NCI-H2171 (cell line): Measurements from ENCODE around the gene MAPKAPK2.

Experiments
- DNase-seq: peaks from one replicate; lab custom pipeline; 2025; lab: John Stamatoyannopoulos, UW

MAPKAPK2 gene

DNA sequence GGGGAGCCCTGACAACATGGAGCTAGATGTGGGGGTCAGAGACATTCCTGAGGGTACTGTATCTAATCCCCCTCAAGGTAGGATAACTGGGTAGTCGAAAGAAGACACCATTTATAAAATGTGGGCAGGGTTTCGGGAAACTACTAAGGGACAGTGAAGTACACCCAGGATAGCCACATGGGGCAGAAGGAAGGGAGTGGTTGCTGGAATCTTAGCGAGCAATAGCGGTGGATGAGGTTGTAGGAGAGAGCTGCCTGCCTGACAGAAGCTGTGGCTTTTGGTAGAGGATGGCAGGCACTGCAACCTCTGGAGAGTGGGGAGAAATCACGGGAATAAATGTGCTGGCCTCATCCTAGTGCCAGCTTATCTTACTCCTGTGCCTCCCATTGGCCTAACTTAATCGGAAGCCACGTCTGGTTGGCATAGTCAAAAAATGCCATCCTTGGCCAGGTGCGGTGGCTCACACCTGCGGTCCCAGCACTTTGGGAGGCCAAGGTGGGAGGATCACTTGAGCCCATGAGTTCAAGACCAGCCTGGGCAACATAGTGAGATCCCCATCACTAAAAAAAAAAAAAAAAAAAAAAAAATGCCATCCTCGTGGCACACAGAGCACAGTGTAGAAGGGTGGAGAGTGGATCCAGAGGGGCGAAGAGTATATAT is 23.4 kb upstream of the MAPKAPK2 start:
- DNase-seq, result no peak

DNA sequence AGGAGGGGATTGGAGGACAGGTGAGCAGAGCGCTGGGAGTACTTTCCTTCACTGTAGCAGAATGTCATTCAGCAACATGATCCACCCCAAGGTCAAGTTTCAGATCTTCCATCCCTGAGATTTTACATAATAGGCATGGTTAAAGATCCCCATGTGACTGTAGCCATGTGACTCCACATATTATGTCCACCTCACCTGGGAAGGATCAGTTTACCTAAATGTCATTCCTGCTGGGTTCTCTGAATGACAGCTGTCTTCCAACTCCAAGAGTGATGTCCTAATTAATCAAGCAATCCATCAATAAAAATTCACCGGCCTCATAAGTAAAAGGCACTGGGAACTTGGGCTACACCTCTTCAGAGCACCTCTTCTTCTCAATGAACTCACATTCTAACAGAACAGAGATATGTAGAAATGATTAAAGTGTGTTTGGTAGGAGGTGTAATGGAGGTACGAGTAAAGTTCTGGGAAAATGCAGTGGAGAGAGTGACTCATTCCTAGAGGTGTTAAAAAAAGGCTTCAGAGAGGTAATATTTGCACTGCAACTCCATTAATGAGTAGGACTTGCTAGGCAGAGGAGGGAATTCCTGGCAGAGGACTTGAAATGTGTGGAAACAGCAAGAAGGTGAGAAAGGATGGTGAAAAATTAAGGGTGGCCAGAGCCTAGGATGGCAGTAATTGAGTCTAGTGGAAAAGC is 22.2 kb upstream of the MAPKAPK2 start:
- DNase-seq, result no peak

DNA sequence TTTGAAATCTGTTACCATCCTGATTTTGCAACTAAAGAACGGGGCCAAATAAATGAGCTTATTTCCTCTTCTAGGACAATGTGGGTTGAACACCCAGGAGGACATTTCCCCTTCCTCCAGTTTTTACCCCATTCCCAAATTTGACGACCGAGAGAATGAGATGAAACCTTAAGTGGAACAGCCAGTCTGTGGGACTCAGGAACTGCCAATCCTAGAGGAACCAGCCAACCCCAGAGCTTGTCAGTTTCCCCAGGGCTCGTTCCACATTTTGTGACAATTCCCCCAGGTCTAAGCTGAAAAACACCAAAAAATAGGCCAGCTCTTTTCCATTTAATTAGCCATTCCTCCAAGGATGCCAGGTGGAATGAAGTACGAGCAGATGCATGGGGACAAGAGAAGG is 21.3 kb upstream of the MAPKAPK2 start:
- no peak for DNase-seq

DNA sequence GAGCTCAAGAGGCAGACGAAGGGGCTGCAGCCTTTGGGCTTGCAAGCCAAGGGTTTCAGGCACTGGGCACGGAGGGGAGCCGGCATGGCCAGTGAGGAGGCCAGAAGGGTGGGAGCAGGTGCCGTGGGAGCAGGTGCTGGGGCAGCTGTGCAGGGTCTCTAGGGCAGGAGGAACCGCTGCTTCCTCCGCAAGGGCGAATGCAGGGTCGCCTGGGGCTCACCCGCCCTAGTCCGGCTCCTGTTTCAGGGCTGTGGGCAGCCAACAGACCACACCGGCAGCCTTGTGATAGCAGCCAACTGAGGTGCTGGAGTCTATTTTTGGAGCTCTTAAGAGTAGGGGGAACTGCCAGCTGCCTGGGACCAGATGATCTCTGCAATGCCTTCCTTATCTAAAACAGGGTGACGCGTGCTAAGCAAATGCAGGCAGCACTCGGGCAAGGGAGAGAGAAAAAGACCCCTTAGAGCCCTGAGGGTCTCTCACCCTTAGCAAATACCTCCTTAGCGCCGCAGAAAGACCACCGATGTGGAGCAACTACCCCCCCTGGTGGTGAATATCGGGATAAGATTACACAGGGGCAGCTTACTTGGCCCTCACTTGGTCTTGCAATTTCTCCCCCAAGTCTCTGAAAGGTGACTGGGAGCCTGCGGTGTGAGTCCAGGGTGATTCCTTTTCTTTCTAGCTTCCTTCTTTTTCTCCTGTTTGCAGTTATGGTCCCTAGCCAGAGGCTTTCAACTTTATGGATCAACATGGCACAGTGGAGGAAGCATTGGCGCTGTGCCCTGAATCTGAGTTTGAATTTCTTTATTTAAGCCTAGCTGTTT is 20.7 kb upstream of the MAPKAPK2 start:
- DNase-seq, result peak; percentile 47

DNA sequence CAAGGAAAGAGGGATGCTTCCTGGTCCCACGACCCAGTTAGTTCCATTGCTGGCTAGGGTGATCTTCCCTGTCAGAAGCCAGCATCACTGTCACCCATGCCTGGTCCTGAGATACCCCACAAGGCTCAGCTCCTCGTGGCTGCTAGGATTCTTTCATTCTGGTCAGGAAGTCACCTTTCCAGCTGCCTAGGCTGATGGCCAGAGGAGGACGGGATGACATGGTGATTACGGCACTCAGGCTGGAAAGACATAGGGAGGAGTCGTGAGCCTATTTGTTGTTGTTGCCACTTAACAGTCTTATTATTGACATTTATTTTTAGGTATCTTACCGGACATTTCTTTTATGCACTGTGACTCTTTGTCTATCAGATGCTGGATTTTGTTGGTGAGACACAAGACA is 20.0 kb upstream of the MAPKAPK2 start:
- no peak for DNase-seq

DNA sequence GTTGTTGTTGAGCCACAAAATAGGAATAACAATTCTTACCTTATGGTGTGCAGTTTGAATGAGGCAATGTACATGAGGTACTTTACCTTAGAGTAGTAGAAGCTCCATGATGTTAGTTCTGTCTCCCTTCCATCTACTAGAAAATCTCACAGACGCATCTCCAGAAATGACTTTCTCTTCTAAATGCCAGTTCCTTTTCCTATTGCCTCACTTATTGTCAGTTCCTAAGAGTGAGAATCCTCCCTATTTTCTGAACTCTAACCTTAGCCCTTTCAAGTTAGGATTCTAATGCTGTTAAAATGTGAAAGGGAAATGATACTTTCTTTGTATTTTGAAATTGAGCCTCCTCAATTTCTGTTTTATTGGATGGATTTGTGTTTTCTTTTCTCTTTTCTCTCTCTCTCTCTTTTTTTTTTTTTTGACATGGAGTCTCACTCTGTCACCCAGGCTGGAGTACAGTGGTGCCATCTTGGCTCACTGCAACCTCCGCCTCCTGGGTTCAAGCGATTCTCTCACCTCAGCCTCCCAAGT is 18.6 kb upstream of the MAPKAPK2 start:
- no peak for DNase-seq

DNA sequence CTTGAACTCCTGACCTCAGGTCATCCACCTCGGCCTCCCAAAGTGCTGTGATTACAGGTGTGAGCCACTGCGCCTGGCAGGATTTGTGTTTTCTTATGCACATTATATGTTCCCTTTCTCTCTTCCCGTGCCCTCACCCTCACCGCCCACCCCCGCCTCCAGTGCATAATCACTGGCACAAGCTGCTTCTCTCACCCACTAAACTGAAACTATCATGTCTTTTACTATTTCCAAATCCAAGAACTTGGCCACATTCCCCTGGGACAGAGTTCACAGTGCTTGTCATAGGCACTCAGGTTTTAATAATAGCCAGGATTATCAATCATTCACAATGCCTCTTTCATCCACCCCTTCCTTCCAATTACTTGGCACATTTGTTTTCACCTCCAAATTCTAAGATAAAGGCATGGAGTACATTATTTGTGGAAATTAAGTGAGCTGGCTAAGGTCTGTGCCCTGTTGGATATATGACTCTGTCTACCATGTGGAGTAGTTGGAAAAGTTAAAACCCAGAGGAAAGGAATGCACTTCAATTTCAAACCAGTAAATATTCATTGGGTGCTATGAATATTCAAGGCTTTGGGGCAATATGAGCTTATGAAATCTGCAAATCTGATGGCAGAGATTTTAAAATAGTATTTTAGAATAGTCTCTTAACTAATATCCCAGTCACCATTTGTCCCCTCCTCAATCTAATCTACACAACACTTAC is 17.6 kb upstream of the MAPKAPK2 start:
- DNase-seq, result no peak

DNA sequence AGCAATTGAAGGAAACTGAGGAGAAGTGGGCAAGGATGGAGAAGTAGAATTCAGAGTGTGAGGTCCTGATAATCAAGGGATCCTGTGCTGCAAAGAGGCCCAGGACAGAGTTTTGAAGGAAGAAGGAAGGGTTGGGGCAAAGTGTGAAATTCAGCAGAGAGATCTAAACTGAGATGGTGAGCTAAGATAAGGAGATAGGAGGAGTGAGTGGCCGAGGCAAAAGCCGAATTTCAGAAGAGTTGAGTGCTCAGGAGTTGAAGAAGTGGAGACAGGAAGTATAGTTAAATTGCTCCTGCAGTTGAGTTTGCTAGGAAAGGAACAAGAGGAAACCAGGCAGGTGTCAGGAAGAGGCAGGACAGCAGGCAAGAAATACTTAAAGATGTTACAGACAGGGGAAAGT is 16.4 kb upstream of the MAPKAPK2 start:
- DNase-seq, result no peak

DNA sequence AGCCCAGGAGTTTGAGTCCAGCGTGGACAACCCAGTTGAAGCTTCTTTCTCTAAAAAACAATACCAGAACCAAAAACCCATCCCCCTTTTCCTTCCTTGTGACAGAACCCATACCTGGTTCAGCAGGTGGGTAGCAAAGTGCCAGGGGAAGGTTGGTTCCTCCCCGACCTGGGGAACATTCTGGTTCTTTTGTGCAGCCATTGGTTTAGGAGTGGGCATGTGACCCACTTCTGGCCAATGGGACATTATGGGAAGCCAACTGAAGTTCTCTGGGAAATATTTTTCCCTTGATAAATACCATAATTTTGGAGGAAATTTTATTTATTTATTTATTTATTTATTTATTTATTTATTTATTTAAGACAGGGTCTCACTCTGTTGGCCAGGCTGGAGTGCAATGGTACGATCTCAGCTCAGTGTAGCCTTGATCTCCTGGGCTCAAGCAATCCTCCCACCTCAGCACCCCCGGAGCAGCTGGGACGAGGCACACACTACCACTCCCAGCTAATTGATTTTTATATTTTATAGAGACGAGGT is 15.8 kb upstream of the MAPKAPK2 start:
- DNase-seq, result no peak

DNA sequence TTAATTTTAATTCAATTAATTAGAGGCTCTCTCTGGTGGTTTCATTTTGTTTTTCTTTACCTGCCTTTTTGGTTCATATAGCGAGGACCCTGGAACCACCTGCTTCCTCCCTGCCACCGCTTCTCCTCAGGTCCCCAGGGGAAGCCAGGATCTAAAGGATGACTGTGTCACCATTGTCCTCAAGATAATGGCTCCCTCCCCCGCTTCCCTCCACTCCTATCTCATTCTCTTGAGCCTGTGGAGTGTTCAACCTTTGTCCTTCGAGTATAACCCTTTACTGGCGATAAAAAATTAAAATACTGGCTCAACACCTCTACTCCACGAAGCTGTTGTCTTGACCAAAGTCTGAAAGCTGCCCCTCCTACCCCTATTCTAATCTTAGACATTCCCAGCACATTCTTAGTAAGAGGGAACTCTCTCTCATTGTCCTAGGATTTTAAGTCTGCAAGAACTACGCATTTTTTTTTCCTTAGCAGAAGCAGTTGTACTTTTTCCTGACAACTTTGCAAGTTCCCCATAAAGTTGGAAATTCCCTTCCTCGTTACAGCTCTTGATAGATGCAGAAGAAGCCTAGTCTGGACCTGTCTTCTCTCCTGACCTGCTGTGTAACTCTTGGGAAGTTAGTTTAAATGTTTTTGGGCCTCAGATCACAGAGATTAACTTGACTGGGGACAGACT is 12.6 kb upstream of the MAPKAPK2 start:
- no peak for DNase-seq

DNA sequence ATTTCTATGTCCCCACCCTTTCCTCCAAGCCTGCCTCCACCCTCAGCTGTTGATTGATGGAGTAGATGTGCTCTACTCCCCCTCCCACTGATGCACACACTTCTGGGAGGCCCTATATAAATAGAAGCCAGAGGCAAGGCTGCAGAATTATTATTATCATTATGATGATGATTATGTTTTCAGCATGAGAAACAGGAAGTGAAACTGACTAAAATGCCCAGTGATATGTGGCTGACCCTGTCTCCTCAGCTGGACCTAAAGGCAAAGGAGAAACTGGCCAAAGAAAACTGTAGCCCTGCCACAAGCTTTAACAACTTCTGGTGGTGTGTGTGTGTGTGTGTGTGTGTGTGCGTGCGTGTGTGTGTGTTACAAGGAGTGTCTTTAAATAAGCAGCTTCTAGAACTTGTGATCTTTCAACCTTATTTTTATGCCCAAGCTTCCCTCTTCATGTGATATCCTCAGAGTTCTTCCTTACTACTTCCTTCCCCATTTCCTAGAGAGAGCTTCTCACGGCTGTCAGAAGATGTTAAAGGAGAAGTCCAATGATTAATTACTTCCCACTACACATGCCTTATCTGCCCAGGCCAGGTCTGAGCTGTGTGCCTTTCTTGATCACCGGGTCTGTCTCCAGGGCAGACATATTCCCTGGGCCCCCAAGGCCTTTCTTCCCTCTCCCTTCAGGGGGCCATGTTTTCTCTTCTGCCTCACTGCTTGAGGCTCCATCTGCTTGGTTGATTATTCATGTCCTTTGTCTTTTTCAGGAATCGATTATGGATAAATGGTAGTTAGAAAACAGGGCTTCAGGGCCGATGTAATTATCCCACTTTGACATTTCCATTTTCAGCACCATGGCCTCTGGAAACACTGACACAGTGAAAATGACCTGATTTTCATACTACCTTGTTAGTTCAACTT is 11.6 kb upstream of the MAPKAPK2 start:
- DNase-seq, result no peak

DNA sequence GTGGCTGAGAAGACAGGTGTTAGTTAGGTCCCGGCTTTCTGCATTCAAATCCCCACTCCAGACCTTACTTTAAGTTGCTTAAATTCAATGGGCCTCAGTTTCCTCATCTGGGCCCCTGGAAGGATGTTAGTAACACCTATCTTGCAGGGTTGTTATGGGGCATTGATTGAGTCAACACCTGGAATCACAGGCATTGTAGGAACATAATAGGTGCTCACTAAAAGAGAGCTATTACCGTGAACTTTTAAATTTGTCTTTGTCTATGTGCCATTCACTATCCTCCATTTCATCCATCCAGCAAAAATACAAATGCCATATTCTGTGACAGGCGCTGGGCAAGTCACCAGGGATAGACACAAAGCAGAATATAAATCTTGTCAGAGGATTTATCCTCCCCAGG is 10.5 kb upstream of the MAPKAPK2 start:
- no peak for DNase-seq

DNA sequence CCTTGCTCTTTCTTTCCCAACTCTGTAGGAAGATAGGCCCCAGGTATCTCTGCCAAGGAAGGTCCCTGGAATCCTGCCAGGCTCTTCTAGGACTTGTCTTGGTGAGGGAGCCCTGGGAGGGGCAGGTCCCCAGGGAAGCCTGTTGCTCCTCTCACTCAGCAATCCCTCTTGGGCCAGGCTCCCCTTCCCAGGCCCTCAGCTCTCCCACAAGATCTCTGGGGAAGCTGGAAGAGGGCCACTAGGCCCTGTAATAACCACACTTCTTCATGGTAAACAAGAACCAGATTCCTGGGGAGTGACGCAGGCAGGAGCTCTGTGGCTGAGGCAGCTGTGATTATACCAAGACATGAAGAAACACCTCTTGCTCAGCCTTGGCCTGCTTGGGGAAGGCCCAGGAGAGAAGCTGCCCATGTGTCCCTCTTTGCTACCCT is 9.9 kb upstream of the MAPKAPK2 start:
- peak; percentile 18 for DNase-seq

DNA sequence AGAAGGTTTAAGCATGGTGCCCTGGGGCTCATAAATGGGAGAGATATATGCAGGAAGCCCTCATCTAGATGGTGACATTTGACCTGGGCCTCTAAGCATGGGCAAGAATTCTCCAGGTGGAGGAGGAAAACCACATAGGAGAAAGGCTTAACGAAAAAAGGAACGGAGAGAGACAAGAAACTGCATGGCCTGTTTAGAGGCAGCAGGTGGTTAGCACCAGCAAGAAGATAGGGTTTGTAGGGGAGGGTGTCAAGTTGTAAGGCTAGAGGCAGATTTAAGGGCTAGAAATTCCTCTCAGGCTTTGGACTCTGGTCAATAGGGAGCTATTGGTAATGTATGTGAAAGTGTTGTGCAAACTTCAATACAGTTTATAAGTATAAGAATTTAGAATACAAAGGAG is 8.2 kb upstream of the MAPKAPK2 start:
- DNase-seq, result no peak

DNA sequence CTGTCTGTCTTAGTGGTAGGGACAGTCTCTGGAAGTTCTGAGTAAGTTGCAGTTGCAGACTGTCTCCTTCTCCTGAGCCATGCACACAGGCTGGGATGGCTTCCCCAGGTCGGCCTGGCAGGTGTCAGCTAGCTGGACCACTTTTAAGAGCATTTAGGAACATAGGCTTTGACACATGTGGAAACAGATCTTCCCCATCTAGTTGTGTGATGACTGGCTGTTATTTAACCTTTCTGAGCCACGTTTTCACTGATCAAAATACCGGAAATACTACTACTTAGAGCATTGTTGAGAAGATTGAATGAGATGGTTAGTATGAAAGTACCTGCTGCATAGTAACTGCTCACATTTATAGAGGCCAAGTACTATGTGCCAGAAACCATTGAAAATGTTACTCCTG is 6.2 kb upstream of the MAPKAPK2 start:
- no peak for DNase-seq

DNA sequence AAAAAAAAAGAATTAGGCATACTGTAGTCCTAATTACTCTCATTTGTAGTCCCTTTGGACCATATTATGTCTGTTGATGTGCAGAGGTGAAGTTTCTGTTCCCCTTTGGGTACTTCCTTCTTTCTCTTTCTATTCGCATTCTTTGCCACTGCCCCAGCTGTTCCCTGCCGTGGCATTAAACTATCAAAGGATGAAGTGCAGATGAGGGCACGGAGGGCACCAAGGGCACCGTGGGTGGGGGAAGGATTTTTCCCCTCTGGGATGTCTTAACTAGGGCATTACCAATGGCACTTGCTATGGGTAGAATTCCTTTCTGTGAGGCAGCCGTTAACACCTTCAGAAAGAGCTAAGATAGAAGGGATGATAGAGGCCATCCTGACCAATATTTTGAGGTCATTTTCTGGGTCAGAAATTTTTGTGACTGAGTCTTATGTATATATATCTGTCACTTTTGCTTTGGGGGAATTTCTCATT is 4.9 kb upstream of the MAPKAPK2 start:
- no peak for DNase-seq

DNA sequence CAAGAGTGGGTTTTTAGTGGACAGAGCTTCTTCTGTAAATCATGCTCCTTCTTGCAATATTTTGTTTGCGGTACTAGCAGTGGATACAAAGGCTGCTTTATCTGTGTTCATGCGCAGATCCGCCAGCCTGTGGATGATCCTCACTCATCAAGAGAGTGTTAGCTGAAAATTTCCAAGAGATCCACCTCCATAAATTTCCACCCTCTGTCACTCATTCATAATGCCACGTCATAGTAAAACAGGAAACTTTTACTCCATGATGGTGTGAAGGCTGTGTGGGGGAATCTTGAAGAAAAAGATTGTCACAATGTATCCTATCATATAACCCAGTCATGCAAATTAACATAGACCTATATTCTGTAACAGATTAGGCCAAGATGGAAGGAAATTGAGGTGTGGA is 4.4 kb upstream of the MAPKAPK2 start:
- no peak for DNase-seq

DNA sequence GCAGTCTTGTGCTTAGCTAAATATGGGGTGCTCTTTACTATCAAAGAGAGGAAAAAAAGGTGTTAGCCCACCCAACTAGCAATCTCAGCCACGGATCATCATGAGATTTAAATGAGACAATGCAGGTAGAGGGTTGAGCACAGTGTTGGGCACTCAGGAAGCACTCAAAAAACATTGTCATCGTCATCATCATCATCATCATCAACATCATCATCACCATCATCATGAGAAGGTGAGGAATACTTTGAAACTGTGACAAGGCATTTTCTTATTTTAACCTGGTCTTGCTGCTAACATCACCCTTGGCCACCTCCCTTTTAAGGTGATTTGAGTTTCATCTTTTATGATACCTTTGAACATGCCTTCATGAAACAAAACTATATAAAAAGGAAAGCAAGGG is 3.3 kb upstream of the MAPKAPK2 start:
- no peak for DNase-seq

DNA sequence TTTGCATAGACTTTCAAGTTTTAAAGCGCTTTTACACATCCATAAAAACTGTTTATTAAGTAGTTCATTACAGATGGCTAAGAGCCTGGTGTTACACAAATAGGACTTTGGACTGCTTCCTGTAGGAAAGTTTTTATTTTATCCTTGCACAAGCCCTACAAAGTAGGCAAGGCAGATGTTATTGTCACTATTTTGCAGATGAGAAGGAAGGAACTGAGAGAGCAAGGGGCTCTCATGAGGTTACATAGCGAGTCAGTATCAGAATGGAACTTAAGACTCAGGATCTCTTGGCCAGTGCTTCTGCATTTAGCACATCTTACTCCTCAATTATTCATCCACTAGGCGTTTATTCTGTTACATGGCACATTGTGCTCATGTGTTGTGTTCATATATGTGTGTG is 2.6 kb upstream of the MAPKAPK2 start:
- no peak for DNase-seq

DNA sequence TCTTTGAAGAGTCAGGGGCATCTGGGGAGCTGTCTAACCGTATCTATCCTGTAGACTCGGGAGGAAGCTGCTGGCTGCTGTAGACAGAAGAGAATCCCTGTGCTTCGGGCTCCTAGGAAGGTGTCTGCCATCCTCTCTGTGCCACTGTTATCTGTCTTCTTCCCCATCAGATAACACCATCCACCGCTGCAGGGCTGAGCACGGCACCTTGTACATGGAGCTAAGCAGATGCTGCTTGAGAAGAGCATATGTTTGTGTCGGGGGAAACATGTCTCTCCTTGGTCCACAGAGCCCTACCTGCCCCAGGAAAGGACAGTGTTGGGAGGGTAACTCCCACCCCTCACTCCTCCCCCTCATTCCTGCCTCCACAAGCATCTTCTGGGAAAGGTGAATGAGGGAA is 1.4 kb upstream of the MAPKAPK2 start:
- no peak for DNase-seq
